ENCODE results near the gene CDH23. TPM values are rescaled to one million over a fixed set of nuclear protein-coding genes. Genes with fewer than 3 reads are reported as not detected.

CDH23 gene
- total and polyA plus RNA-seq, 10 of the 15 experiments (the other 5 are each of a cell fraction or from before 2014, with no cell fraction given) = 0.09 to 0.40 (median 0.15) TPM; not detected in 1

DNA sequence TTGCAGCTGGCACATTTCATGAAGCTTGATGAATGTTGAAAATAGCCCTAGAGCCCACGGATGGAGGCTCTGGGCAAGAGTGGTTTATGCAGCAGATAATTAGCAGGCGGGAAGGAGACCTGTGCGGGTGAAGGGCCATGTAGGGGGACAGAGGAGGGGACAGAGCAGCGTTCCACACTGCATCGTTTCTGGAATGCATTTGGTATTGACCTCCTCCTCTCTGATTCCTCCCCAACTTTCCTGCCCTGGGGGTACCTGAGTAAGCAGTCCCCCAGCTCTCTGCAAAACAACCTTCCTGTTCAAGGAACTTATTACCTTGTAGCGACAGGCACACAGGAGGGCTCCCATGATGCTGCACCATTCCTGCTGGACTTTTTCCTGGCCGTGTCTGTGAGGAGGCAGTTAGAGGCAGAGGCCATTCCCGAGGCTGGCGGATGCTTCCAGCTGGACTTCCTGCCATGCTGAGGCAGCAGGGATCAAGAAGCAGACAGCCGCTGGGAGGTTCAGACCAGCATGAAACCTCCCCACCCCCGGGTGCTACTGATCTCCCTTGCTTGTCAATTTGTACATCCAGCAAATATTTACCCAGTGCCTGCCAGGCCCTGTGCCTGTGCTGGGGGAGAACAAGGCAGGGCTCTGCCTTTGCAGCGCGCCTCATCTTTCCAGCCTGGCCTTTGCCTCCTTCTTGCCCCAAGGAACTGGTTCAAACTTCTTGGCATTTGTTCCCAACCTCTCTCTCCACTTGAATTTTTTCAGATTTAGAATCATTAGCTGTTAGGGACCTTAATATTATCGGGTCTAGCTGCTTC is 48.9 kb upstream of the CDH23 start:
- in situ Hi-C loops (cut with MboI) = no loop called here
- TF ChIP-seq ZNF687 (IDR thresholded peaks at IDR 0.05) = no peak
- no peak for TF ChIP-seq GABPA (IDR thresholded peaks at IDR 0.05; ENCODE audit: low read depth)
- TF ChIP-seq, protein P1, sequence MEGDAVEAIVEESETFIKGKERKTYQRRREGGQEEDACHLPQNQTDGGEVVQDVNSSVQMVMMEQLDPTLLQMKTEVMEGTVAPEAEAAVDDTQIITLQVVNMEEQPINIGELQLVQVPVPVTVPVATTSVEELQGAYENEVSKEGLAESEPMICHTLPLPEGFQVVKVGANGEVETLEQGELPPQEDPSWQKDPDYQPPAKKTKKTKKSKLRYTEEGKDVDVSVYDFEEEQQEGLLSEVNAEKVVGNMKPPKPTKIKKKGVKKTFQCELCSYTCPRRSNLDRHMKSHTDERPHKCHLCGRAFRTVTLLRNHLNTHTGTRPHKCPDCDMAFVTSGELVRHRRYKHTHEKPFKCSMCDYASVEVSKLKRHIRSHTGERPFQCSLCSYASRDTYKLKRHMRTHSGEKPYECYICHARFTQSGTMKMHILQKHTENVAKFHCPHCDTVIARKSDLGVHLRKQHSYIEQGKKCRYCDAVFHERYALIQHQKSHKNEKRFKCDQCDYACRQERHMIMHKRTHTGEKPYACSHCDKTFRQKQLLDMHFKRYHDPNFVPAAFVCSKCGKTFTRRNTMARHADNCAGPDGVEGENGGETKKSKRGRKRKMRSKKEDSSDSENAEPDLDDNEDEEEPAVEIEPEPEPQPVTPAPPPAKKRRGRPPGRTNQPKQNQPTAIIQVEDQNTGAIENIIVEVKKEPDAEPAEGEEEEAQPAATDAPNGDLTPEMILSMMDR (IDR thresholded peaks at IDR 0.05 in 2 of 3, conservative IDR thresholded peaks at IDR 0.05 in 1 of 3; ENCODE audit: control insufficient read depth in 2 of 3, extremely low read depth in 1 of 3, insufficient read depth in 1 of 3, low read depth in 3 of 3, low read length in 3 of 3) = no peak
- TF ChIP-seq IRF3 (IDR thresholded peaks at IDR 0.05) = no peak
- no peak for TF ChIP-seq CUX1 (IDR thresholded peaks at IDR 0.05; ENCODE audit: insufficient replicate concordance, low read depth, low read length)
- no peak for TF ChIP-seq TCF7 (IDR thresholded peaks at IDR 0.05; ENCODE audit: borderline replicate concordance)

More for the DNA sequence above, 48.9 kb upstream of the CDH23 start:
- intact Hi-C loops (cut with micrococcal nuclease; ENCODE audit: unreplicated experiment) = no loop called here
- POLR2A ChIA-PET = no interaction called here
- H3K36me3 ChIP-seq (ENCODE audit: control insufficient read depth in 2 of 2, insufficient read depth in 2 of 2, low read length in 1 of 2) = no peaks in the 10 kb centered on the region
- H3K9me3 ChIP-seq (replicated peaks; ENCODE audit: control insufficient read depth, insufficient read depth, low read length) = no peaks in the 10 kb centered on the region
- no peaks in the 10 kb centered on the region for H3K4me1 ChIP-seq (ENCODE audit: control insufficient read depth, insufficient read depth, low read length)
- CTCF ChIA-PET = interaction anchor here (2.4 kb wide), 1 partner anchor 29 kb away, joined by 6 read pairs; no protein-coding TSS in a partner anchor
- H3K9ac ChIP-seq (ENCODE audit: control insufficient read depth, insufficient read depth, low read length) = no peak overlapping the region
- SMC1A ChIA-PET (ENCODE audit: uncharacterized antibody, unreplicated experiment) = interaction anchor here (2.1 kb wide), 1 partner anchor 24 kb away, joined by 5 read pairs; no protein-coding TSS in a partner anchor
- 52% methylated on average over 14 of the region's 14 CpGs for WGBS (ENCODE audit: insufficient coverage, insufficient replicate concordance, low lambda C conversion rate, missing lambda C conversion rate)
- no peak overlapping the region for H3K4me3 ChIP-seq
- RAD21 ChIA-PET (ENCODE audit: unreplicated experiment) = no interaction called here
- H3K27me3 ChIP-seq (replicated peaks in 1 of 2; ENCODE audit: control insufficient read depth in 2 of 2, insufficient read depth in 2 of 2, low read length in 1 of 2) = no peaks in the 10 kb centered on the region
- no peak for ATAC-seq
- no peak overlapping the region for H2AFZ ChIP-seq (ENCODE audit: control insufficient read depth, low read depth, low read length)
- no peak overlapping the region for H3K4me2 ChIP-seq (ENCODE audit: control insufficient read depth, insufficient read depth)
- BruUV-seq (replicated peaks) = no TSS peak
- FAIRE-seq = no peak
- H4K20me1 ChIP-seq (ENCODE audit: control insufficient read depth, insufficient read depth) = no peaks in the 10 kb centered on the region
- no peaks in the 10 kb centered on the region for H3K79me2 ChIP-seq (ENCODE audit: control insufficient read depth, insufficient read depth, low read length)
- no peak overlapping the region for H3K27ac ChIP-seq (ENCODE audit: control insufficient read depth, insufficient read depth)
- DNase-seq (ENCODE audit: low read depth, low spot score) = no peak

All from GM12878 (cell line).